T-cell (primary cell): ENCODE measurements around the gene NR0B2. TPM values are rescaled to one million over a fixed set of nuclear protein-coding genes. Genes with fewer than 3 reads are reported as not detected.
"Not testable (repeated sequence)": the region's sequence is repeated elsewhere in the genome, so short reads cannot be mapped to it uniquely, and the experiment has no call there.

ENCODE experiments used
- ATAC-seq, 4 experiments: fragments of 200-7000 bp in 3 of 4; fragments of 150-1000 bp in 1 of 4; cut with Tn5 transposase; replicated peaks in 1 of 4; 1 replicate in 3 of 4; 2 replicates in 1 of 4; pipeline ENCODE4 v1.10.0; 2021; ENCODE audit warnings: moderate library complexity in 3 of 4, mild to moderate bottlenecking in 2 of 4, moderate number of reproducible peaks in 1 of 4
- CTCF ChIA-PET, 2 donors: fragments of 300-600 bp; sonication (Branson Sonifier 250); formaldehyde crosslinking; loops; one replicate each; lab custom pipeline; 2022; ENCODE audit warnings: antibody characterized with exemption in 2 of 2; lab: Charles Lee
- POLR2A ChIA-PET, 2 donors: fragments of 300-600 bp; sonication (Branson Sonifier 250); formaldehyde crosslinking; loops; one replicate each; lab custom pipeline; 2022; ENCODE audit warnings: antibody characterized with exemption in 2 of 2; lab: Charles Lee
- DNase-seq, 35 experiments: peaks; one replicate each; pipeline versions ENCODE4 v3.0.0 to v3.0.0-alpha.2; 2013 to 2023
- H3K27ac ChIP-seq: one replicate; pipeline ENCODE4 v1.5.1; 2013; ENCODE audit warnings: low read length
- H3K27me3 ChIP-seq, 2 experiments: replicated peaks in 1 of 2; 1 replicate in 1 of 2; 2 replicates in 1 of 2; pipeline versions ENCODE4 v1.6.1 to v1.7.0; 2013; ENCODE audit warnings: low read length in 1 of 2, mixed read lengths in 1 of 2; ENCODE audit not compliant: control insufficient read depth in 2 of 2, insufficient read depth in 2 of 2; ENCODE audit errors: extremely low read depth in 1 of 2
- H3K36me3 ChIP-seq, 2 donors: 1 replicate in 1 of 2; 2 replicates in 1 of 2; pipeline versions ENCODE4 v1.6.1 to v1.7.0; 2013; ENCODE audit warnings: low read length in 1 of 2; ENCODE audit not compliant: control insufficient read depth in 2 of 2, insufficient read depth in 1 of 2; ENCODE audit errors: extremely low read depth in 1 of 2
- H3K4me1 ChIP-seq, 2 experiments: 1 replicate in 1 of 2; 2 replicates in 1 of 2; pipeline versions ENCODE4 v1.6.1 to v1.7.0; 2013; ENCODE audit warnings: low read length in 2 of 2, mixed read lengths in 1 of 2; ENCODE audit not compliant: insufficient read depth in 2 of 2, control insufficient read depth in 1 of 2; ENCODE audit errors: extremely low read depth in 1 of 2
- H3K4me3 ChIP-seq, 2 donors: 1 replicate in 1 of 2; 2 replicates in 1 of 2; pipeline versions ENCODE4 v1.5.1 to v1.7.0; 2013; ENCODE audit warnings: mild to moderate bottlenecking in 2 of 2, low read length in 1 of 2, moderate library complexity in 1 of 2; ENCODE audit not compliant: control insufficient read depth in 1 of 2; ENCODE audit errors: extremely low read depth in 1 of 2
- H3K9me3 ChIP-seq: 2 replicates; pipeline ENCODE4 v1.7.0; 2013
- H3K27ac Mint-ChIP-seq, 2 donors: one replicate each; pipeline ENCODE4 v1.8.0; 2020 to 2021; ENCODE audit warnings: mild to moderate bottlenecking in 2 of 2, mixed read lengths in 2 of 2
- H3K27me3 Mint-ChIP-seq, 2 donors: one replicate each; pipeline ENCODE4 v1.8.0; 2021 to 2022; ENCODE audit warnings: mixed read lengths in 2 of 2
- H3K36me3 Mint-ChIP-seq: one replicate; pipeline ENCODE4 v1.8.0; 2021; ENCODE audit warnings: mixed read lengths
- H3K4me1 Mint-ChIP-seq, 3 donors: one replicate each; pipeline ENCODE4 v1.8.0; 2020 to 2022; ENCODE audit warnings: mixed read lengths in 3 of 3, mild to moderate bottlenecking in 1 of 3
- H3K4me3 Mint-ChIP-seq, 3 donors: one replicate each; pipeline ENCODE4 v1.8.0; 2020 to 2022; ENCODE audit warnings: mild to moderate bottlenecking in 3 of 3, mixed read lengths in 3 of 3, moderate library complexity in 3 of 3
- H3K9me3 Mint-ChIP-seq, 3 donors: one replicate each; pipeline ENCODE4 v1.8.0; 2020 to 2022; ENCODE audit warnings: mixed read lengths in 3 of 3
- WGBS: methylation state at CpG from one replicate; pipeline ENCODE4 v1.1.5; 2013; ENCODE audit warnings: missing lambda C conversion rate; ENCODE audit not compliant: insufficient coverage; 5-methylcytosine and 5-hydroxymethylcytosine counted together
- total RNA-seq, 35 experiments: library from RNA in 6 of 35; stranded (reverse) in 6 of 35; fragments of 120-200 nt in 1 of 35; gene quantifications; one replicate each; pipeline versions ENCODE4 v1.2.1 to v1.2.4 and lab custom pipeline; 2013 to 2026

NR0B2 gene
- total RNA-seq, 5 donors from 2014 or later (not counting 1 experiment from before 2014, with no cell fraction given), result not detected

- peaks cover 7 to 28% of the 10 kb centered on the region in 2 experiments for H3K4me1 ChIP-seq
- H3K27me3 ChIP-seq, result no peaks in the 10 kb centered on the region
- H3K4me3 Mint-ChIP-seq, result peak within 1 kb of the TSS; percentile 88 to 96 (median 95)
- ATAC-seq, result peak; percentile 93 to 98 (median 96)
- WGBS, result under 1% methylated on average over 77 of the region's 89 CpGs
- H3K36me3 ChIP-seq, result peaks cover 12 to 58% of the 10 kb centered on the region in 2 donors
- H3K27ac Mint-ChIP-seq, result peak within 1 kb of the TSS; percentile 93
- H3K27me3 Mint-ChIP-seq, result no peaks in the 10 kb centered on the region
- ChIA-PET CTCF (interaction anchor here in 1 of 2 donors (0.6 to 2.2 kb wide), 7 partner anchors 9 to 191 kb away, joined by 3 to 13 read pairs (median 4); partner anchors contain the start of gene GPATCH3), POLR2A (interaction anchor here (1.1 to 2.2 kb wide), 3 partner anchors 10 to 35 kb away, joined by 4 to 13 read pairs (median 8); partner anchors contain the start of gene GPATCH3 (in 2 of the 2))
- peak; percentile 52 to 87 (median 71) for DNase-seq
- peak within 1 kb of the TSS; percentile 89 for H3K27ac ChIP-seq
- no peaks in the 10 kb centered on the region for H3K9me3 Mint-ChIP-seq
- H3K4me3 ChIP-seq, result peak within 1 kb of the TSS; percentile 80 to 93
- H3K36me3 Mint-ChIP-seq, result peaks cover 43% of the 10 kb centered on the region
- peaks cover 32 to 39% (median 36%) of the 10 kb centered on the region in 3 donors for H3K4me1 Mint-ChIP-seq
- no peaks in the 10 kb centered on the region for H3K9me3 ChIP-seq
Observed at GRCh38 chr1:26889551-26890466, 24.0 kb downstream of the NR0B2 start, which contains the start of gene GPN2. Gene GPN2 (minus strand): TSS chr1:26890283. CDS start chr1:26890096, 187 bp downstream.

GRCh38 chr1:26888231-26888630 is 25.5 kb downstream of the NR0B2 start:
- POLR2A ChIA-PET, result interaction anchor here in 1 of 2 donors (0.7 kb wide), 1 partner anchor 78 kb away, joined by 6 read pairs; no protein-coding TSS in a partner anchor
- H3K4me1 Mint-ChIP-seq, result peaks cover 26 to 37% (median 36%) of the 10 kb centered on the region in 3 donors

GRCh38 chr1:26887125-26887524 is 26.6 kb downstream of the NR0B2 start:
- peak overlapping the region in 2 of 3 donors; percentile 25 to 49 for H3K4me3 Mint-ChIP-seq
- H3K27me3 ChIP-seq, result no peaks in the 10 kb centered on the region
- H3K27ac Mint-ChIP-seq, result peak overlapping the region in 1 of 2 donors; percentile 23
- peaks cover 26 to 37% (median 37%) of the 10 kb centered on the region in 3 donors for H3K4me1 Mint-ChIP-seq
- no peaks in the 10 kb centered on the region for H3K9me3 Mint-ChIP-seq
- no peak overlapping the region for H3K27ac ChIP-seq
- POLR2A ChIA-PET, result interaction anchor here (0.6 to 1.0 kb wide), 4 partner anchors 11 to 276 kb away, joined by 3 to 11 read pairs (median 4); partner anchors contain the start of gene GPATCH3 (in 1 of the 2)
- peaks cover 12 to 59% of the 10 kb centered on the region in 2 donors for H3K36me3 ChIP-seq
- H3K27me3 Mint-ChIP-seq, result no peaks in the 10 kb centered on the region
- peaks cover 7 to 28% of the 10 kb centered on the region in 2 experiments for H3K4me1 ChIP-seq
- peak in 2 of 35 experiments; percentile 19 to 45 for DNase-seq
- no peaks in the 10 kb centered on the region for H3K9me3 ChIP-seq
- WGBS, result no CpG with 5 or more reads among the region's 1 CpG
- no peak overlapping the region for H3K4me3 ChIP-seq
- CTCF ChIA-PET, result interaction anchor here (0.5 to 2.1 kb wide), 5 partner anchors 13 to 397 kb away, joined by 3 to 11 read pairs (median 6); partner anchors contain the start of gene GPATCH3 (in 1 of the 2)
- peaks cover 47% of the 10 kb centered on the region for H3K36me3 Mint-ChIP-seq
- ATAC-seq, result no peak

More at GRCh38 chr1:26888231-26888630, 25.5 kb downstream of the NR0B2 start:
- peak overlapping the region; percentile 82 to 93 for H3K27ac Mint-ChIP-seq
- H3K27me3 Mint-ChIP-seq, result no peaks in the 10 kb centered on the region
- no peak for DNase-seq
- Histone ChIP-seq H3K4me3 (no peak overlapping the region), H3K27me3 (no peaks in the 10 kb centered on the region), H3K36me3 (peaks cover 8 to 59% of the 10 kb centered on the region in 2 donors), H3K9me3 (no peaks in the 10 kb centered on the region), H3K4me1 (peaks cover 7 to 28% of the 10 kb centered on the region in 2 experiments), H3K27ac (no peak overlapping the region)
- peaks cover 43% of the 10 kb centered on the region for H3K36me3 Mint-ChIP-seq
- no CpG with 5 or more reads among the region's 1 CpG for WGBS
- ATAC-seq, result no peak
- peak overlapping the region; percentile 88 to 96 (median 95) for H3K4me3 Mint-ChIP-seq
- no peaks in the 10 kb centered on the region for H3K9me3 Mint-ChIP-seq
- CTCF ChIA-PET, result no interaction called here

- no peak for ATAC-seq
- WGBS, result 92% methylated on average over 5 of the region's 5 CpGs
- Histone ChIP-seq H3K4me3 (no peak overlapping the region), H3K9me3 (no peaks in the 10 kb centered on the region), H3K27ac (no peak overlapping the region), H3K27me3 (no peaks in the 10 kb centered on the region), H3K36me3 (peaks cover 12 to 82% of the 10 kb centered on the region in 2 donors), H3K4me1 (no peaks in the 10 kb centered on the region)
- Mint-ChIP-seq H3K27me3 (no peaks in the 10 kb centered on the region), H3K4me1 (peaks cover 6 to 11% (median 8%) of the 10 kb centered on the region in 3 donors), H3K27ac (no peak overlapping the region), H3K36me3 (peaks cover 48% of the 10 kb centered on the region), H3K4me3 (no peak overlapping the region), H3K9me3 (no peaks in the 10 kb centered on the region)
- CTCF ChIA-PET, result interaction anchor here in 1 of 2 donors (1.0 kb wide), 1 partner anchor 50 kb away, joined by 3 read pairs; no protein-coding TSS in a partner anchor
- POLR2A ChIA-PET, result interaction anchor here in 1 of 2 donors (0.7 kb wide), 1 partner anchor 75 kb away, joined by 6 read pairs; no protein-coding TSS in a partner anchor
- no peak for DNase-seq
Observed at GRCh38 chr1:26882696-26883463, 30.9 kb downstream of the NR0B2 start.

GRCh38 chr1:26881611-26882010 is 32.2 kb downstream of the NR0B2 start:
- not testable (repeated sequence) for H3K27ac ChIP-seq, H3K4me3 ChIP-seq, ATAC-seq, H3K9me3 ChIP-seq, H3K27me3 ChIP-seq, H3K4me1 Mint-ChIP-seq, DNase-seq, H3K4me3 Mint-ChIP-seq, H3K4me1 ChIP-seq, H3K27ac Mint-ChIP-seq, H3K27me3 Mint-ChIP-seq, H3K9me3 Mint-ChIP-seq
- H3K36me3 ChIP-seq, result peaks cover 18 to 84% of the 10 kb centered on the region in 2 donors
- ChIA-PET POLR2A (interaction anchor here in 1 of 2 donors (0.6 kb wide), 1 partner anchor 71 kb away, joined by 3 read pairs; no protein-coding TSS in a partner anchor), CTCF (interaction anchor here in 1 of 2 donors (0.5 to 1.6 kb wide), 3 partner anchors 9 to 274 kb away, joined by 3 to 6 read pairs (median 4); partner anchors contain the start of genes GPATCH3 and GPN2)
- peaks cover 43% of the 10 kb centered on the region for H3K36me3 Mint-ChIP-seq
- WGBS, result 94% methylated on average over 5 of the region's 6 CpGs
